ENCODE results near the gene ARPC5. TPM values are rescaled to one million over a fixed set of nuclear protein-coding genes. Genes with fewer than 3 reads are reported as not detected.
A peak's percentile ranks its signal among the peaks of the same experiment; 100 is the strongest.

ARPC5 gene
- total RNA-seq, 1 experiment from 2014 or later, result 148 TPM

- no peaks in the 10 kb centered on the region for H3K36me3 Mint-ChIP-seq (ENCODE audit: insufficient read depth, unreplicated experiment)
- DNase-seq, result peak; percentile 86
- peak; percentile 79 for TF ChIP-seq CTCF (IDR thresholded peaks at IDR 0.05; ENCODE audit: unreplicated experiment)
- BruUV-seq (replicated peaks), result no TSS peak
- H3K27me3 Mint-ChIP-seq (ENCODE audit: unreplicated experiment), result peaks cover 5% of the 10 kb centered on the region
- CTCF ChIA-PET, result interaction anchor here (0.7 to 4.2 kb wide), 9 partner anchors 11 to 260 kb away, joined by 3 to 67 read pairs (median 4); partner anchors contain the start of gene ARPC5
- H3K4me3 Mint-ChIP-seq (ENCODE audit: low read depth, unreplicated experiment), result no peak overlapping the region
- H3K27ac Mint-ChIP-seq (ENCODE audit: unreplicated experiment), result no peak overlapping the region
- H3K4me1 Mint-ChIP-seq (ENCODE audit: low read depth, unreplicated experiment), result peaks cover 5% of the 10 kb centered on the region
- intact Hi-C loops (cut with micrococcal nuclease; ENCODE audit: unreplicated experiment), result loop anchor here (1.0 to 10.0 kb wide), 4 partner anchors 30 to 559 kb away; no protein-coding TSS in a partner anchor
- no peaks in the 10 kb centered on the region for H3K9me3 Mint-ChIP-seq (ENCODE audit: low read depth, unreplicated experiment)
Measured at GRCh38 chr1:183655562-183656075, 20.0 kb upstream of the ARPC5 start.

GRCh38 chr1:183654706-183655105 is 19.1 kb upstream of the ARPC5 start:
- BruUV-seq (replicated peaks), result no TSS peak
- Mint-ChIP-seq H3K4me3 (ENCODE audit: low read depth, unreplicated experiment) (no peak overlapping the region), H3K4me1 (ENCODE audit: low read depth, unreplicated experiment) (peaks cover 5% of the 10 kb centered on the region), H3K36me3 (ENCODE audit: insufficient read depth, unreplicated experiment) (no peaks in the 10 kb centered on the region), H3K9me3 (ENCODE audit: low read depth, unreplicated experiment) (no peaks in the 10 kb centered on the region), H3K27ac (ENCODE audit: unreplicated experiment) (no peak overlapping the region), H3K27me3 (ENCODE audit: unreplicated experiment) (no peaks in the 10 kb centered on the region)
- intact Hi-C loops (cut with micrococcal nuclease; ENCODE audit: unreplicated experiment), result loop anchor here (1.0 to 10.0 kb wide), 5 partner anchors 31 to 560 kb away; partner anchors contain the start of gene TSEN15
- no peak for TF ChIP-seq CTCF (IDR thresholded peaks at IDR 0.05; ENCODE audit: unreplicated experiment)
- CTCF ChIA-PET, result interaction anchor here (0.5 to 4.2 kb wide), 4 partner anchors 30 to 261 kb away, joined by 3 to 67 read pairs (median 4); no protein-coding TSS in a partner anchor
- DNase-seq, result no peak

- peaks cover 5% of the 10 kb centered on the region for H3K4me1 Mint-ChIP-seq (ENCODE audit: low read depth, unreplicated experiment)
- no peak for DNase-seq
- BruUV-seq (replicated peaks), result no TSS peak
- no peaks in the 10 kb centered on the region for H3K36me3 Mint-ChIP-seq (ENCODE audit: insufficient read depth, unreplicated experiment)
- no peaks in the 10 kb centered on the region for H3K27me3 Mint-ChIP-seq (ENCODE audit: unreplicated experiment)
- H3K9me3 Mint-ChIP-seq (ENCODE audit: low read depth, unreplicated experiment), result no peaks in the 10 kb centered on the region
- no peak for TF ChIP-seq CTCF (IDR thresholded peaks at IDR 0.05; ENCODE audit: unreplicated experiment)
- H3K4me3 Mint-ChIP-seq (ENCODE audit: low read depth, unreplicated experiment), result no peak overlapping the region
- intact Hi-C loops (cut with micrococcal nuclease; ENCODE audit: unreplicated experiment), result loop anchor here (5.0 to 10.0 kb wide), 2 partner anchors 398 to 561 kb away; partner anchors contain the start of gene TSEN15
- CTCF ChIA-PET, result interaction anchor here (0.9 to 4.2 kb wide), 2 partner anchors 31 to 262 kb away, joined by 4 to 67 read pairs; no protein-coding TSS in a partner anchor
- no peak overlapping the region for H3K27ac Mint-ChIP-seq (ENCODE audit: unreplicated experiment)
Measured at GRCh38 chr1:183653876-183654451, 18.4 kb upstream of the ARPC5 start.

GRCh38 chr1:183653462-183653794 is 17.8 kb upstream of the ARPC5 start:
- Mint-ChIP-seq H3K9me3 (ENCODE audit: low read depth, unreplicated experiment) (no peaks in the 10 kb centered on the region), H3K4me1 (ENCODE audit: low read depth, unreplicated experiment) (peaks cover 5% of the 10 kb centered on the region), H3K27me3 (ENCODE audit: unreplicated experiment) (no peaks in the 10 kb centered on the region), H3K27ac (ENCODE audit: unreplicated experiment) (no peak overlapping the region), H3K36me3 (ENCODE audit: insufficient read depth, unreplicated experiment) (no peaks in the 10 kb centered on the region), H3K4me3 (ENCODE audit: low read depth, unreplicated experiment) (no peak overlapping the region)
- CTCF ChIA-PET, result interaction anchor here (1.5 to 4.2 kb wide), 2 partner anchors 32 to 262 kb away, joined by 6 to 67 read pairs; no protein-coding TSS in a partner anchor
- DNase-seq, result no peak
- TF ChIP-seq CTCF (IDR thresholded peaks at IDR 0.05; ENCODE audit: unreplicated experiment), result no peak
- intact Hi-C loops (cut with micrococcal nuclease; ENCODE audit: unreplicated experiment), result loop anchor here (5.0 to 10.0 kb wide), 2 partner anchors 399 to 561 kb away; partner anchors contain the start of gene TSEN15
- no TSS peak for BruUV-seq (replicated peaks)
